ENCODE results near the gene SASH3. TPM values are rescaled to one million over a fixed set of nuclear protein-coding genes. Genes with fewer than 3 reads are reported as not detected.
A peak's percentile ranks its signal among the peaks of the same experiment; 100 is the strongest.

The SASH3 gene
- total RNA-seq, 4 donors from 2014 or later: 0.26 to 4.1 (median 2.9) TPM

- no peaks in the 10 kb centered on the region for H3K9me3 ChIP-seq
- no peak for DNase-seq
- intact Hi-C loops (cut with DNase I; ENCODE audit: low total_unique reads): no loop called here
- H3K4me1 ChIP-seq: no peaks in the 10 kb centered on the region
- no peaks in the 10 kb centered on the region for H3K27me3 ChIP-seq
- H3K36me3 ChIP-seq: no peaks in the 10 kb centered on the region
- no peak overlapping the region for H3K4me3 ChIP-seq
- peak overlapping the region in 1 of 2 donors; percentile 34 for H3K27ac ChIP-seq
- no peak for TF ChIP-seq CTCF (IDR thresholded peaks at IDR 0.05)
- no peak for TF ChIP-seq POLR2A (IDR thresholded peaks at IDR 0.05)
Observed at GRCh38 chrX:129749069-129749468, 30.7 kb upstream of the SASH3 start.

GRCh38 chrX:129750971-129751370 is 28.8 kb upstream of the SASH3 start:
- TF ChIP-seq CTCF (IDR thresholded peaks at IDR 0.05): no peak
- TF ChIP-seq POLR2A (IDR thresholded peaks at IDR 0.05): no peak
- intact Hi-C loops (cut with DNase I; ENCODE audit: low total_unique reads): no loop called here
- H3K27ac ChIP-seq: no peak overlapping the region
- no peaks in the 10 kb centered on the region for H3K36me3 ChIP-seq
- H3K27me3 ChIP-seq: no peaks in the 10 kb centered on the region
- no peaks in the 10 kb centered on the region for H3K9me3 ChIP-seq
- DNase-seq: no peak
- no peak overlapping the region for H3K4me3 ChIP-seq
- H3K4me1 ChIP-seq: no peaks in the 10 kb centered on the region

GRCh38 chrX:129754056-129755024 is 25.4 kb upstream of the SASH3 start:
- intact Hi-C loops (cut with DNase I; ENCODE audit: low total_unique reads): no loop called here
- Histone ChIP-seq H3K4me1 (no peaks in the 10 kb centered on the region), H3K9me3 (no peaks in the 10 kb centered on the region), H3K27me3 (no peaks in the 10 kb centered on the region), H3K4me3 (no peak overlapping the region), H3K27ac (no peak overlapping the region), H3K36me3 (no peaks in the 10 kb centered on the region)
- DNase-seq: no peak
- no peak for TF ChIP-seq POLR2A (IDR thresholded peaks at IDR 0.05)
- TF ChIP-seq CTCF (IDR thresholded peaks at IDR 0.05): no peak

DNA sequence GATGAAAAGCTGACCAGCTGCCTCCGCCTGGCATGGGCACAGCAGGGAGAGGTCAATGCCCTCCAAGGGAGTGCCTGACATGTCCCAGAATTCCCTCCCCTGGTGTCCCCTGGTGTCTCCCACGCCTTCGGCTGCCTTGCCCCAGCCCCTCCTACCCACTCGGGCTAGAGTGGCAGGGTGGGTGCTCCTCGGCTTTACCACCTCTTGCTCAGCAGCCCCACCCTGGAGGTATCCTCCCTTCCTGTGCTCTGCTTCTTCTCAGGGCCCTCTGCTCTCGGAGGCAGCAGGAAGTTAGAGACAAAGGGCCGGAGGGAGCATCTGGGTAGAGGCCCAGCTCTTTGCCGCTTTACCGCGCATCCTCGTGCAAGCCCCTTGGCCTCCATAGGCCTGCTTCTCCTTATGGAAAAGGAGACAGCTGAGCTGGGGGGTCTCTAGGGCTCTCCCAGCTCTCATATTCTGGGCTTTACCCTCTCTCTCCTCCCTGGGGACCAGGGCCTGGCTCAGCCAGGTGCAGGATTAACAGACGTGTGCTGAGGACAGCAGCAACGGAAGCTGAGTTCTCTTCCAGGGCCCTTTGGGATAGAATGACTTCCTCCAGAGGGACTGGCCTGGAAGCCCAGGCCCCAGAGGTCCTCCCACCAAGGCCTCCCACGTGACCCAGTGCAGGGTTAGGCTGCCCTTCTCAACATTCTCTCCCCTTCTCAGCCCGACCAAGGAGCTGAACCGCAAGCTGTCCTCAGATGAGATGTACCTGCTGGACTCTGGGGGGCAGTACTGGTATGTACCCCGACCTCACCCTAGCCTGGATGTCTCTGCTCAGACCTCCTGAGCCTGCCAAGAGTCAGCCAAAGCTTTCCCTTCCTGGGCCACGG is 23.7 kb upstream of the SASH3 start:
- TF ChIP-seq POLR2A (IDR thresholded peaks at IDR 0.05) (no peak), CTCF (IDR thresholded peaks at IDR 0.05) (no peak)
- intact Hi-C loops (cut with DNase I; ENCODE audit: low total_unique reads): no loop called here

More for the DNA sequence above, 23.7 kb upstream of the SASH3 start:
- Histone ChIP-seq H3K27me3 (no peaks in the 10 kb centered on the region), H3K4me1 (no peaks in the 10 kb centered on the region), H3K4me3 (no peak overlapping the region), H3K36me3 (no peaks in the 10 kb centered on the region), H3K27ac (no peak overlapping the region), H3K9me3 (no peaks in the 10 kb centered on the region)
- no peak for DNase-seq
